ENCODE measurements around the gene DIABLO.

GRCh38 chr12:122203301-122204166 is 22.3 kb downstream of the DIABLO start, which contains the start of gene B3GNT4:
- TF ChIP-seq EZH2 (IDR thresholded peaks at IDR 0.05), result no peak
- no peak for TF ChIP-seq CTCF (IDR thresholded peaks at IDR 0.05 in 2 of 3, conservative IDR thresholded peaks at IDR 0.05 in 1 of 3; ENCODE audit: borderline replicate concordance in 1 of 3, insufficient read depth in 1 of 3, low read depth in 2 of 3, low read length in 2 of 3)
- TF ChIP-seq POLR2A (IDR thresholded peaks at IDR 0.05; ENCODE audit: borderline replicate concordance, extremely low read depth, insufficient read depth, insufficient read length), result no peak
- no peak for TF ChIP-seq EZH2phosphoT487 (IDR thresholded peaks at IDR 0.05; ENCODE audit: borderline replicate concordance)
- TF ChIP-seq POLR2AphosphoS5 (IDR thresholded peaks at IDR 0.05; ENCODE audit: low read depth, low read length), result peak; percentile 81
- no peak for TF ChIP-seq RAD21 (IDR thresholded peaks at IDR 0.05; ENCODE audit: low read depth)
- TF ChIP-seq REST (IDR thresholded peaks at IDR 0.05; ENCODE audit: low read depth), result no peak
- TF ChIP-seq CEBPB (IDR thresholded peaks at IDR 0.05; ENCODE audit: low read depth), result no peak
- TF ChIP-seq SRF (IDR thresholded peaks at IDR 0.05; ENCODE audit: low read depth), result no peak
- no peak for TF ChIP-seq JUND (IDR thresholded peaks at IDR 0.05)
- TF ChIP-seq ELF1 (IDR thresholded peaks at IDR 0.05; ENCODE audit: borderline replicate concordance, low read depth), result no peak
- peak; percentile 91 for TF ChIP-seq EGR1 (IDR thresholded peaks at IDR 0.05; ENCODE audit: low read depth)
- TF ChIP-seq ATF3 (IDR thresholded peaks at IDR 0.05), result no peak

Data from HCT116 (cell line).